ENCODE results near the gene TREH. TPM values are rescaled to one million over a fixed set of nuclear protein-coding genes. Genes with fewer than 3 reads are reported as not detected.
"Not testable (repeated sequence)": the region's sequence is repeated elsewhere in the genome, so short reads cannot be mapped to it uniquely, and the experiment has no call there.

TREH gene
- not detected in 2 replicates for total RNA-seq (2014; rRNA removed; shearing (Covaris generic))
- polyA plus RNA-seq (2014; cell fraction: nucleus; rRNA removed), result not detected in 2 replicates

DNA sequence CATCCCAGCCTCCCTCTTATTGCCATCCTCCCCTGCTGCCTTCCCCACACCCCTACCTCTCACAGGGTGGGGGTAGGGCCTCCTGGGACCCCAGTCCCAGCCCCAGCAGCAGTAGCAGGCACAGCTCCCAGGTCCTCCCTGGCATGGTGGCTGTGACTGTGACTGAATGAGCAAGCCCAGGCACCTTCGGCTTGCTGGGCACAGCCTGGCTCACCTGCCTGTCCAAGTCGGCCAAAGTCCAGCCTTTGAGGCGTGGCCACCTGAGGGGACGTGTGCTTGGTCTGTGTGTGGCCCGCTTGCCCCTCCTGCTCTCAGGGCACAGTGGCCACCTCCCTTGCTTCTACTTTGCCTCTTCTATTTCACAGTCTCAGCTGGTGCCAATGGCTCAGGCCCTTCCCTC is at the start of gene TREH:
Gene TREH, minus strand, starts transcription at position 168 of the 400 bp plus-strand sequence. Its CDS starts 23 bp downstream, at position 145.
- no peak for DNase-seq (ENCODE audit: extremely low read depth, low read depth)

DNA sequence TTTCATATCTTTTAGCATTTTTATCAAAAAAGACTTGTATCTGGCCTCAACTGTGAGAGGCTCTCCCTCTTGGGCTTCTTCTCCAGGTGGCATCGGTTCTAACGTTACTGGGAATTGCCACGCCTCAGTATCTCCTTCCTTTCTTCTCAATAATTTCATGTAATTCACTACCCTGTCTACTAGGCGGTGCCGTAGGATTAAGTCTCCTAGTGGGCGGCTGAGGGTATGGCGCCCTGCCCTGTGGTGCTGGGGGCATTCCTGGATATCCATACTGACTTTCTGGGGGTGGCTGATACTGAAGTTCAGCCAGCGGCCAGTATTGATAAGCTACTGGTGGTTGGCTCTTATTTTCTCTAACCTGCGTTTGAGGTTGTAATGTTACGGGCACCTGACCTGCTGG is 48.7 kb upstream of the TREH start:
- DNase-seq (ENCODE audit: extremely low read depth, low read depth), result not testable (repeated sequence)

DNA sequence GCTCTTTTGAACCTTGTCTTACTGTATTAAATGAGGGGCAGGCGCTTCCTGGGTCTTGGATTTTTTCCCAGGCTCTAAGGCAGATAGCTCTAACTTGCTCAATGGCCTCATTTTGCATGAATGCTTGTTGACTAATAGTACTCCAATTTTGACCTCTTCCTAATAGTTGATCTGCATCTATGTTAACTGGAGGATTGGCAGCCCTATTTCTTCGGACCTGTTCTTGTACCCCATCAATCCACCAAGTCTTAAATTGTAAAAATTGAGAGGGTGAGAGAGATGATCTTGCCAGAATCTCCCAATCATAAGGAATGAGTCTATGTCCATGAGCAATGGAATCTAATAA is 48.2 kb upstream of the TREH start:
- not testable (repeated sequence) for DNase-seq (ENCODE audit: extremely low read depth, low read depth)

DNA sequence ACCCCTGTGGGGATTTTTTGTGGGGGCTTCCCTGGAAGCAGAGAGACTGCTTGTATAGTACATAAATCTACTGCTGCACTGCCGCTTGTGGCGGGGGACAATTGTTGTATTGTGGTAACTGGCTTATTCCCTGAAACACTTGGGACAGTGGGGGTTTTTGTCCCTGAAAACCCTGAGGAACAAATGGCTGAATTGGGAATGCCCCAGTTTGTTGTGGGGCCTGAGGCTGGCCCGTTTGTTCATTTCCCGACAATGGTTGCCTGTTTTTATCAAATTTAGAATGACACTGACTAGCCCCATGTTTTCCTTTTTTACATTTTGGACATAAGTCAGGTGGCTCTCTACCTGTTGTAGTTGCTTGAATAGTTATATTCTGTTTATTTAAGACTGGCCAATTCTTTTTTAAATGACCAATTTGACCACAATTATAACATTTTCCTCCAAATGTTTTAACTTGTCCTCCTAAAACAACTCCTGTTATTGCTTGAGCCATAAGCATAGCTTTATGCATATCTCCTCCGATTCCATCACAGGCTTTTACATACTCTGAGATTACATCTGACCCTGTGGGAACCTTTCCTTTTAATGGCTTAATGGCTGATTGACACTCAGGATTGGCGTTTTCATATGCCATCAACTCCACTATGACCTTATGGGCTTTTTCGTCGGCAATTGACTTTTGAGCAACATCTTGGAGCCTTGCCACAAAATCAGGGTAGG is 47.7 kb upstream of the TREH start:
- DNase-seq (ENCODE audit: extremely low read depth, low read depth), result not testable (repeated sequence)

DNA sequence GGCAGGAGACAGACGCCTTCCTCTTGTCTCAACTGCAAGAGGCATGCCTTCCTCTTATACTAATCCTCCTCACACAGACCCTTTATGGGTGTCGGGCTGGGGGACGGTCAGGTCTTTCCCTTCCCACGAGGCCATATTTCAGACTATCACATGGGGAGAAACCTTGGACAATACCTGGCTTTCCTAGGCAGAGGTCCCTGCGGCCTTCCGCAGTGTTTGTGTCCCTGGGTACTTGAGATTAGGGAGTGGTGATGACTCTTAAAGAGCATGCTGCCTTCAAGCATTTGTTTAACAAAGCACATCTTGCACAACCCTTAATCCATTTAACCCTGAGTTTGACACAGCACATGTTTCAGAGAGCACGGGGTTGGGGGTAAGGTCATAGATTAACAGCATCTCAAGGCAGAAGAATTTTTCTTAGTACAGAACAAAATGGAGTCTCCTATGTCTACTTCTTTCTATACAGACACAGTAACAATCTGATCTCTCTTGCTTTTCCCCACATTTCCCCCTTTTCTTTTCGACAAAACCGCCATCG is 42.1 kb upstream of the TREH start:
- DNase-seq (ENCODE audit: extremely low read depth, low read depth), result not testable (repeated sequence)

DNA sequence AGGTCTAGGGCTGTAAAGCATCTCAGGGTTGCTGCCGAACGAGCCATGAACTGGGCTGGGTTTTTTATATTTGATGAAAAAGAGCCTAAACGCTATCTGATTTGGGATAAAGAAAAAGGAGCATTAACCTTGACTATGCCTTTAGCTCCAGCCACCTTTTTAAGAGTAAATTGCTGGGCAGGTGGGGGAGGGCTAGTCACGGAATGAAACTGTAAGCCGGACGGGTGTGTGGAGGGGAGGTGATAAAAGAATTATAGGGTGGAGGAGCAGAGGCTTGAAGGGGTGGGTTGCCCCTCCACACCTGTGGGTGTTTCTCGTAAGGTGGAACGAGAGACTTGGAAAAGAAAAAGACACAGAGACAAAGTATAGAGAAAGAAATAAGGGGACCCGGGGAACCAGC is 41.3 kb upstream of the TREH start:
- not testable (repeated sequence) for DNase-seq (ENCODE audit: extremely low read depth, low read depth)

- not testable (repeated sequence) for DNase-seq (ENCODE audit: extremely low read depth, low read depth)
Measured at GRCh38 chr11:118720078-118720477, 40.6 kb upstream of the TREH start.

GRCh38 chr11:118718562-118718961 is 39.1 kb upstream of the TREH start:
- DNase-seq (ENCODE audit: extremely low read depth, low read depth), result not testable (repeated sequence)

DNA sequence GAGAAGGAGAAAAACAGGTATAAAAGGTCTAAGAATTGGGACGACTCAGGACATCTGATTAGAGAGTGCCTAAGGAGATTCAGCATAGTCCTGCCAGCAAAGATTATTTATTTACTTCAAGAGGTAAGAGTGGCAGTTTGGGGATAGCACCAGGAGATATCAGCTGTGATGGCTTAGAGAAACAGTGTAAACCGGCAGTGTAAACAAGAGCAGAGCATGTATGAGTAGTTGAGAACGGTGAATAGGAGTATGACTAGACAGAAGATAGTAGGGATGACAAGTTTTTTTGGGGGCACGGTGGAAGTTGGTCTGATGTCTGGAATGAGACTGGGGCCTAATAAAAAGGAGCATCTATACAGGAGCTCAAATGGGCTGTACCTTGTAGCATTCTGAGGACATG is 38.3 kb upstream of the TREH start:
- DNase-seq (ENCODE audit: extremely low read depth, low read depth), result not testable (repeated sequence)

GRCh38 chr11:118717221-118717620 is 37.8 kb upstream of the TREH start:
- DNase-seq (ENCODE audit: extremely low read depth, low read depth), result not testable (repeated sequence)

- DNase-seq (ENCODE audit: extremely low read depth, low read depth), result no peak
Measured at GRCh38 chr11:118715837-118716260, 36.4 kb upstream of the TREH start.

- DNase-seq (ENCODE audit: extremely low read depth, low read depth), result no peak
Measured at GRCh38 chr11:118715245-118715831, 35.9 kb upstream of the TREH start.

DNA sequence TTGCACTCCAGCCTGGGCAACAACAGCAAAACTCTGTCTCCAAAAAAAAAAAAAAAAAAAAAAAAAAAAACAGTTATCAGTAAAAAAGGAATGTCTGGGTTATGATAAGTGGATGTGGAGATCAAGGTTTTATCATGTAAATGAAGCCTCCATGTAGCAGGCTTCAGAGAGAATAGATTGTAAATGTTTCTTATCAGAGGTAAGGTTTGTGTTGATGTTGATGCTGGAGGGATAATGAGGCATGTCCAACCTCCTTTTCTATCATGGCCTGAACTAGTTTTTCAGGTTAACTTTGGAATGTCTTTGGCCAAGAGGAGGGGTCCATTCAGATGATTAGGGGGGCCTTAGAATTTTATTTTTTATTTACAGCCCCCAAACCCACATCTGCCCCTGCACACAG is 35.4 kb upstream of the TREH start:
- DNase-seq (ENCODE audit: extremely low read depth, low read depth), result no peak

GRCh38 chr11:118714416-118714815 is 35.0 kb upstream of the TREH start:
- DNase-seq (ENCODE audit: extremely low read depth, low read depth), result not testable (repeated sequence)

GRCh38 chr11:118708296-118708695 is 28.8 kb upstream of the TREH start:
- DNase-seq (ENCODE audit: extremely low read depth, low read depth), result no peak

DNA sequence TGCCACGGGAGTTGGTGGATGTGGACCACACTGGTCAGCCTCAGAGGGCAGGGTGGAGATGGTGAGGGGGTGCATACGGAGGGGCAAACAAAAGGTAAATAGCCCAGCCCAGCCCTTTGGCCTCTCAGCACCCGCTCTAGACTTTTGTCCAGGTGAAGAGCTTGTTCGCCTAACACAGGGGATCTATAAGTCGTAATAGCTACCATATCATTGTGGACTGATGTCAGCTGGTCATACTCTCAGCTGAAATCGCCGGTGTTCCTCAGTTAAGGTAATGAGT is 27.0 kb upstream of the TREH start:
- no peak for DNase-seq (ENCODE audit: extremely low read depth, low read depth)

DNA sequence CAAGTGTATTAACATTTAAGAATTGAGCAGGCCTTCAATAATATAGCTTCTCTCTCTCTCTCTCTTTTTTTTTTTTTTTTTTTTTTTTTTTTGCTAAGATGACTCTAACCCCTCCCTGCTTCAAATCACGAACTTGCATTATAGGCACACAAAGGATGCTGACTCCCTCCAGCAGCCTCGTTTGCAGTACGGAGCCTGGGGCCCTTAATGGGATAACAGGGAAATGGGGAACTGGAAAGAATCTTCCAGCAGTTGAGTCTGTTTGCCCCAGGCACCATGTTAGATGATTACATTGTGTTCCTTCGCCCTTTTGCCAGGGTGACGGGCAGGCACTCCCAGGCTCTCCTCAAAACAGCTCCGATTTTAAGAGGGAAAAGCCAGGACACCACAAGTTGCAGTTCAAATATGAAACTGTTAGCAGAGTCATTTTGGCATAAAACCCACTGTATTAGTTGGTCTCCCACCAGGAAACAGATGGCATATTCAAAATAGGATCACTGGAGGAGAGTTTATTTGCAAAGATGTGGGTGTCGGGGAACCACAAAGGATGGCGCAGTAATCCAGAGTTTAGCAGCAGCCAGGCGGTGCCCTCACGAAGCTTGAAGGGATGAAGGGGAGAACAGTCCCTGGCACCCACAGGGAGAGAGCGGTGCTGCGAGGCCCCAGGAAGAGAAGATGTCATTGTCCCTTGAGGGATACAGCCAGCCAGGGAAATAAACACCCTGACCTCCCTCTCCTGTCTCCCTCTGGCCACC is 26.5 kb upstream of the TREH start:
- no peak for DNase-seq (ENCODE audit: extremely low read depth, low read depth)

DNA sequence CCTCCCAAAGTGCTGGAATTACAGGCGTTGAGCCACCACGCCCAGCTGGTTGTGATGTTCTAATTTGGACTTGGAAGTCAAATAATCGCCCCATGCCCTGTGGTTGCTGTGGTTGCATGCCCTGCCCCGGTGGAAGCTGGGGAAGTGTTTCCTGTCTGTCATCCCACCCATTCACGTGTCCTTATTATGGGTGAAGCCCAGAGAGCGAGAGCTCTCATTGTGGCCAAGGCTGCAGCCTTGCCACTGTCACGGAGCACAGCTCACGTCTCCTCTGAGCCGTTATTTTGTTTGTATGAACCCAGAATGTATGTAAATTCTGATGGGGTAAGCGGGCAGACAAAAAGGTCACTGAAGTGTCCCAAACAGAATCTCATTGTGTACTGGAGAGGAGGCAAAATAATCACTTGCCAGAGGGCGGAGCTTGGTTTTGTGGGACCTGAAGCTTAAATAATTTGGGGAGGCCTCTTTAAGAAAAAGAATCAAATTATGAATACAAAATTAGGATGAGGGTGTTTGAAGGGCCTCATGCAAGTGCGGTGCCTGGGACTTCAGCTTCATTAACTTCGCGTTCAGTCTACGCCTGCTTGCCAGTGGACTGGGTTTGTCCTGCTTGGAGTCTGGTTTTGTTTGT is 25.8 kb upstream of the TREH start:
- no peak for DNase-seq (ENCODE audit: extremely low read depth, low read depth)

GRCh38 chr11:118703563-118704106 is 24.2 kb upstream of the TREH start:
- no peak for DNase-seq (ENCODE audit: extremely low read depth, low read depth)

DNA sequence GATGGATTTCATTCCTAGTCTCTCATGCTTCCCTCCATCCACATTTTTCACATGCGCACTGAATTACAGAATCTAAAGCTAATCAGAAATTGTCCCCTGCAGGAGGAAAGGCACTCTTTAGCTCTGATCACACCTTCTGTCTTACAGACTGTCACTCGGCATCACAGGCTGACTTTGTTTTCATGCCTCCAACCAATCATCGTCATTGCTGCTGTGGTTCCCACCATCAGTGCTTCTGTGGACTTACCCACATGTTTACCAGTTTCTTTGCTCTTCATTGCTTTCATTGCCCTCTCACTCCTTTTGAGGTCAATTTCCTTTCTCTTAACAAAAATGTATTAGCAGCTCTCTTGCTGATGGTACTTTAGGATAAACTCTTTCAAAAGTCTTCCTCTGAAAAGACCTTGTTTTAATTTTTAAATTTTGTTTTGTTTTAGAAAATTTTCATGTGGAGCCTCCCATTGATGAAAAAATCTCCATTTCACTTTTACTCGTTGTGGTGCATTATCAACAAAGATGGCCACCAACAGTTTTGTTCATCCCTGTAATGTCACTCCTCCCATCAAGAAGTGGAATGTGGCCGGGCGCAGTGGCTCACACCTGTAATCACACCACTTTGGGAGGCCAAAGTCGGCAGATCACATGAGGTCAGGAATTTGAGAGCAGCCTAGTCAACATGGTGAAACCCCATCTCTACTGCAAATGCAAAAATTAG is 20.2 kb upstream of the TREH start:
- DNase-seq (ENCODE audit: extremely low read depth, low read depth), result no peak
